ENCODE results near the gene MUC6.

- TF ChIP-seq E2F4 (IDR thresholded peaks at IDR 0.05; ENCODE audit: low read depth, low read length) = no peak
- no peak for TF ChIP-seq CTCF (IDR thresholded peaks at IDR 0.05 in 2 of 3, conservative IDR thresholded peaks at IDR 0.05 in 1 of 3; ENCODE audit: control insufficient read depth in 2 of 3, extremely low read depth in 1 of 3, insufficient read depth in 1 of 3, low read depth in 3 of 3, low read length in 3 of 3)
- no peak for TF ChIP-seq EZH2 (IDR thresholded peaks at IDR 0.05; ENCODE audit: borderline replicate concordance, control insufficient read depth, low read depth, low read length)
- TF ChIP-seq POLR2AphosphoS5 (IDR thresholded peaks at IDR 0.05; ENCODE audit: low read length) = no peak
Observed at GRCh38 chr11:1018091-1018490, 18.4 kb downstream of the MUC6 start.
